ENCODE data around the gene CDT1.
"Not testable (repeated sequence)": the region's sequence is repeated elsewhere in the genome, so short reads cannot be mapped to it uniquely, and the experiment has no call there.

CDT1 gene

DNA sequence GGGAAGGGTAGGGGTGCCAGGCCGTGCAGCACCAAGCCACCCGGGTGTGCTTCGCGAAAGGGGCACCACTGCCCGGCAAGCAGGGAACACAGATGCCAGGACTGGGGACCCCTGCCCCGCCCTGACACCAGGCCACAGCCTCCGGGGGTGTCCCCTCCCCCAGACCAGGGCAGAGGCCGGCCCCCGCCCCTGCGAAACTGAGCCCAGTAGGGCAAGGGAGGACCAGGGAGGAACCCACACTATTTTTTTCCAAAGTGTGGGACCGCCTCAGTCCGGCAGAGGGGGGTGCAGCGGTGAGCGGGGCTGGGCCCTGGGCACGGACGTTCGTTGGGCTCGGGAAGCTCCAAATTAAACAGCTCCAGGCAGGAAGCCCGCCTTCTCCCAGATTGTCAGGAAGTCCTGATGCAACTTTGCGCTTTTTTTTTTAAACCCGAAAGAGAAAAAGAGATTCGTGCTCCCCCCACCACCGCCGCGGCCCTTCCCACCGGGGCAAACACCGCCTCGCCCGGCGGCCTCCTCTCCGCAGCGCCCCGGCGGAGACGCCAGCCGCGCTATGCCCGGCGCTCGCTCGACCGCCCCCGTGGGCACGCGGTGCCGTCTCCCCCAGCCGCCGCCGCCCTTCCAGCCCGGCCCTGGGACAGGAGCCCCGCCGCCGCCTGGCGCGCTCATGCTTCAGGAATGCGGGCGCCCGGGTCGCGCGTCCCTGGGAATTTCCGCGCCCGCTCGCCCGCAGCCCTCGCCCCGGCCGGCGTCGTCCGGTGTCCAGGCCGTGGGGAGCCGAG lies 19.3 kb upstream of the CDT1 start:
- no peak for DNase-seq

DNA sequence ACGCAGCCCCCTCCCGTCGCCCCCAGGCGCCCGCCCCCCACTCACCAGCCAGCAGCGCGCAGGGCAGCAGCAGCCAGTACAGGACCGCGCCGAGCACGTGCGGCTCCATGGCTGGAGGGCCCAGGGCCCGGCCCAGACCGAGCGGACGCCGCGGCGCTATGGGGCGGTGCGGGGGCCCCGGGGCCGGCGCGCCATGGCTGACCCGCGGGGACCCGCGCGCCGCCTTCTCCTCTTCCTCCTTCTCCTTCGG lies 18.8 kb upstream of the CDT1 start:
- DNase-seq: no peak

DNA sequence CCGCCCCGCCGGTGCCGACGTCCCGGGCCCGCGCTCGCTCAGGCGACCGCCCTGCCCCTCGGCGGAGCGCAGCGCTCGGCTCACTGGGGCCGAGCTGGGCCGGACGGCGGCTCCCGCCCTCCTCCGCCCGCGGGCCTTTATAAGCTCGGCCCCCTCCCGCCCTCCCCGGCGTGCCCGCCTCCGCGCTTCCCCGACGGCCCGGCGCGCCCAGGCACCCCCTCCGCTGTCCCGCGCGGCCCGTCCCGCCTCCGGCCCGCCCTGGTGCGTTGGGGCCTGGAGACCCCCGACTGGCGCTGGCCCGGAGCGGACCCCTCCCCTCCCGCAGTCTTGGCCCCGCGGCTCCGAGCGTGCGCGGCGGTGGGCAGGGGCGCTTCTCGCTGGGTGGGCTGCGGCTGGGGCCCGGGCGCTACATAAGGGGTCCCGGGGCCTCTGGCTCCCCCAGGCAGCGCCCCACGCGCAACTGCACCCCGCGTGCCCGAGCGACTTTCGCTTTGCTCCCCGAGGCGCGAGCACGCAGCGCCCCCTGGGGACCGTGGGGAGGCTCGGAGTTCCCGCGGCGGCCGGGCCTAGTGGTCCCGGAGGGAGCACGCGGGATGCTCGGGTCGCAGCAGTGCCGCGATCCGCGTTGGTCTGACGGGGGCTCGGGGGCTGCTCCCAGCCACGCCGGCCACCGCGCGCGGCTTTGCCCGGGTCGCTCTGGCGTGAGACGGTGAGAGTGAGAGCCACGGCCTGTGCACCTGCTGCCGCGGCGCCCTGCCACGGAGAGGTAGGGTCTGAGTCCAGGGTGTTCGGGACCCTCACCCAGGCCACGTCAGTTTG lies 18.3 kb upstream of the CDT1 start, which contains the start of gene PIEZO1:
TSS of gene PIEZO1 (minus strand) at position 115 of the 819 bp plus-strand sequence. CDS start 256 bp downstream, outside the sequence.
- peak; percentile 76 for DNase-seq

DNA sequence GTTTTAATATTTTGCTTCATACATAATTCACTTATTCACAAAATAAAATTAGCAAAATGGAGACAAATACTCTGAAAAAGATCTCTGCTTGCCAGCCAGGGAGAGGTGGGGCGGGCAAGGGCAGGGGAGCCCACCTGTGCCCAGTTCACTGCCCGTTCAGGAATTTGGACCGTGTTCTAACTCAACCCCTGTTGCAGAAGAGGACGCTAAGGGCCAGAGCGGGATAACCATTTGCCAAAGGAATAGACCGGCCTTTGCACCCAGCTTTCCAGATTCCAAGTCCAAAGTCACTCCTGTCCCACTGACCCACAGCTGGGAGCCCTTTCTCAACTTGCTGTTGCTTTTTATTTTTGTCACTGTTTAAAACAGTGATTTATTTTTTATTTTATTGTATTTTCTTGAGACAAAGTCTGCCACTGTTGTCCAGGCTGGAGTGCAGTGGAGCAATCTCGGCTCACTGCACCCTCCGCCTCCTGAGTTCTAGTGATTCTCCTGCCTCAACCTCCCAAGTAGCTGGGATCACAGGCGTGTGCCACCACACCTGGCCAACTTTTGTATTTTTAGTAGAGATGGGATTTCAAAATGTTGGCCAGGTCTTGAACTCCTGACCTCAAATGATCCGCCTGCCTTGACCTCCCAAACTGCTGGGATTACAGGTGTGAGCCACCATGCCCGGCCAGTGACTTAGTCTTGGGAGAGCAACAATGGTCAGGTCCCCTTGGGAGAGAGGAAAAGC lies 15.8 kb upstream of the CDT1 start:
- DNase-seq: no peak

DNA sequence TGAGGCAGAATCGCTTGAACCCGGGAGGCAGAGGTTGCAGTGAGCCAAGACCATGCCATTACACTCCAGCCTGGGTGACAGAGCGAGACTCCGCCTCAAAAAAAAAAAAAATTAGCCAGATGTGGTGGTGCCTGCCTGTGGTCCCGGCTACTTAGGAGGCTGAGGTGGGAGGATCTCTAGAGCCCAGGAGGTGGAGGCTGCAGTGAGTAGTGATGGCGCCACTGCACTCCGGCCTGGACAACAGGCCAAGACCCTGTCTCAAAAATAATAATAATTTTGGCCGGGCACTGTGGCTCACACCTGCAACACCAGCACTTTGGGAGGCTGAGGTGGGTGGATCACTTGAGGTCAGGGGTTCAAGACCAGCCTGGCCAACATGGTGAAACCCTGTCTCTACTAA lies 14.8 kb upstream of the CDT1 start:
- DNase-seq: not testable (repeated sequence)

DNA sequence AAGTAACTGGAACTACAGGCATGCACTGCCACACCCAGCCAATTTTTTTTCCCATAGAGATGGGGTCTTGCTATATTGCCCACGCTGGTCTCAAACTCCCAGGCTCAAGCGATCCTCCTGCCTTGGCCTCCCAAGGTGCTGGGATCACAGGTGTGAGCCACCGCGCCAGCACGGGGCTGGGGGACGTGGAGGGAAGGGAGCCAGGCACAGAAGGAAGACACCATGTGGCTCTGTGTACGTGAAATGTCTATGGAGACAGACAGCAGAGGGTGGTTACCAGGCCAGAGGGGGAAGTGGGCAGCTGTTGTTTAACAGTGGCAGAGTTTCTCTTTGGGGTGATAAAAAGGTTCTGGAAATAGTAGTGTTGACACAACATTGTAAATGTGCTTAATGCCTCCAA lies 14.0 kb upstream of the CDT1 start:
- no peak for DNase-seq

DNA sequence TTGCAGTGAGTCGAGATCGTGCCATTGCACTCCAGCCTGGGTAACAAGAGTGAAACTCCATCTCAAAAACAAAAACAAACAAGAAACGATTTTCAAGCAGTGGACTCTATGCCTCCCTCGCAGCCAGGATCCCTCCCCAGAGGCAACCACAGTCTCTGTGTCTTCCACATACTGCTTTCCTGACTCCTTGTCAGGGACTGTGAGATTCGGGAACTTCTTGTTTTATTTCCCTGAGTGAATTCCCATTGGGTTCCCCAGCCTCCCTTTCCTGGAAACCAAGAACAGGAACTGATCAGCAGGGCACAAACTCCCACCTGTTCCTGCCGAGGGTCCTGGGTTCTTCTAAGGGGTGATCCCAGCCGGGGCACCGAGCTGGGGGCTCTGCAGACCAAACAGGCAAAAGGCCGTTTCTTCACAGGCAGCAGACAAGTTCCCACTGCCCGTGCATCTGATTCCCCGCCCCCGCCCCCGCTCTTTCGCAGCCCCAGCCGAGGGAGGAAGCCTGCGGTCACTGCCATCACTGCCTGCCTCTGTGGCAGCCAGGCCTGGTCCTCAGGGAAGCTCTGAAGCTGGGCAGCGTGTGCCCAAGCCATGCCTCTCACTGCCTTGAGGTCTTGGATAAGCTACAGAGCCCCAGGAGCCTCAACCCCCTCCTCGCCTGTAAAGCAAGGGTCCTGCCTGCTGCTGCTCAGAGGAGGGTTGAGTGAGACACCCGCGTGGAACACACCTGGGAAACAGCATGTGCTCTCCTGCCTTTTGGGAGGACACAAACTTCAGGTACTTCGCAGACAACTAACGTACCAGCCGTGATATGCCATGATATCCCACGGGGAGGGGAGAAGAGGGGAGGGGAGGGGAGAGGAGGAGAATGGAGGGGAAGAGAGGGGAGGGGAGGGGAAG lies 13.0 kb upstream of the CDT1 start:
- peak; percentile 54 for DNase-seq

DNA sequence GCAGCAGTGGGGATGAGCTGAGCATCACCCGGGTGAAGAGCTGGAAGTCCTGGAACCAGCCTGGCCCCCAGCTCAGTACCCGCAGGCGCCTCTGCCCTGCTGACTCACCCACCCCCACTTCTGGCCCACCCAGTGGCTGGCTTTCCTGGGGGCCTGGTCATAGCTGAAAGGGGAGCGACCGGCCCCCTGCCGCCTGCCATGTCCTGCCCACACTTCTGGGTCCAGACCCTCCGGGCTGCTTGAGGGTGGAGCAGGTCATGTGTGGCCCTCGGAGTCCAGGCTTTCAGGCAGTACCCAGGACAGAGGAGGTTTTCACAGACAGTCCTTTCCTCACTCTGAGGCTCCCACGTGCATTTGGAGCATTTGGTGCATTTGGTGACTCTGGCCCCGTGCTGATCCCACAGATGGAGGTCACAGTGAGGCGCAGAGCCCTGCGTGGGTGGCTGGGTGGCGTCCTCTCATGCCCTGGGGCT lies 11.5 kb upstream of the CDT1 start:
- DNase-seq: no peak

DNA sequence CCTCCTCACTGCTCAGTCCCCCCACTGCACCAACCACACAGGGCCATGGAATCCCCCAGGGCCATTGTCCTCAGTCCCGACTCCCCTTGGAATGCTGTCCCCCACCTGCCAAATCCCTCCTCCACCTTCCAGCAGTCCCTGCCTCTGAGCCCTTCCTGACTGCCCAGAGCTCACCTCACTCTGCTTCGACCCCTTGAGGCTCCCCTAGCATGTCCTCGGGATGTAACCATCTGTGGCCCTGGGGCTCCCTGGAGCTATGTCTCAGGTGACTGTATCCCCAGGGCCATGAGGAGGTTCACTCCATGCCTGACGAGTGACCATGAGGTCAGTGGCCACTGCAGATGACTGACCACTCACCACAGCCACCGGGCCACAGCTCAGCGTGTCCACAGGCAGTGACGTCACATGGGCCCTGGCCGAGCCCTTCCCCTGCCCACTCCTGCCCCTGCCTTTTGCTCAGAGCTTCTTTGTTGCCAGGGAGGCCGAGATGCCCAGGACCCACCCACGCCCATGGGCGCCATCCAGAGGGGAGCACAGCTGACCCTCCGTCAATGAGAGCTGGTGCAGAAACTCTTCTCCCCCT lies 10.8 kb upstream of the CDT1 start:
- no peak for DNase-seq

DNA sequence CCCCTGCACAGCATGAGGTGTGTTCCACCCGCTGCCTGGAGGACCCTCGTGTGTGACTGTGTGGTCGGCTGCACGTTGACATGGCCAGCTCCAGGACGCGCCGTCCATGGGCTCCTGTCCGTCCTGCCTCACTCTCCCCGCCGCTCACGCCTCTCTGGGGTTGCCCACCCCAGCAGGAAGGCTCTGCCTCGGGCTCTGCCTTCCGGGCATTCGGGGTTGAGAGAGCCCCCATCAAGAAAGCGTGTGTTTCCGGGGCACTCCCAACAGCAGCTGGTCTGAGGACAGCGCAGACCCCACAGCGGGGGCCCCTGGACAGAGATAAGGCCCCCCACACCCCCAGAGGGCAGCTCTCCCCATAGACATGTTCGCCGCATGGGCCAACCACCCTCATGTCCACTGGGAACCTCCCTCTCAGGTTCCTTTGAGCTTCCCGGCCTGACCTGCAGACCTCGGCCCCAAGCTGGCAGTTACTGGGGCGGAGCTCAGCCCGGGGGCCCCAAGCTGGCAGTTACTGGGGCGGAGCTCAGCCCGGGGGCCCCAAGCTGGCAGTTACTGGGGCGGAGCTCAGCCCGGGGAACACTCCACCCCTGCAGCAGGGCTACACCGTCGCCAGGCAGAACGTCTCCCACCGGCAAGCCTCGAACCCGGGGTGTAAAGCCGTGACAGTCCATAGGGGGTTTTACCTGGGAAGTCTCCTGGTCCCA lies 10.2 kb upstream of the CDT1 start:
- no peak for DNase-seq

DNA sequence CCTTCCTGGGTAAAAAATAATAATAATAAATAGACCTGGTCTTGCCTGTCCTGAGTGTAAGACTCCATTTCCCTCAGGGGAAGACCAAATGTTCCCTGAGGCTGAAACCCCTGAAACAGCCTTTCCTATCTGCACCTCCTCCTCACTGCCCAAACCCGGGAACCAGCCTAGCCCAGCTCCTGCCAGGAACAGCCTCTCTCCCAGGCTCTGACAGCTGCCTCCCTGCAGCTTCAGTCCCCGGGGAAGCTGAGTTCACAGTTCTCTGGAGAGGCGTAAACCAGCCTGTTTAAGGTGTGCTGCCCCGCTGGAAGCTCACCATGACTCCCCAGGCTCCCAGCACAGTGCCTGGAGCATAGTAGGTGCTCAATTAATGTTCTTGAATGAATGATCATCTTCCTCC lies 7.3 kb upstream of the CDT1 start:
- no peak for DNase-seq

DNA sequence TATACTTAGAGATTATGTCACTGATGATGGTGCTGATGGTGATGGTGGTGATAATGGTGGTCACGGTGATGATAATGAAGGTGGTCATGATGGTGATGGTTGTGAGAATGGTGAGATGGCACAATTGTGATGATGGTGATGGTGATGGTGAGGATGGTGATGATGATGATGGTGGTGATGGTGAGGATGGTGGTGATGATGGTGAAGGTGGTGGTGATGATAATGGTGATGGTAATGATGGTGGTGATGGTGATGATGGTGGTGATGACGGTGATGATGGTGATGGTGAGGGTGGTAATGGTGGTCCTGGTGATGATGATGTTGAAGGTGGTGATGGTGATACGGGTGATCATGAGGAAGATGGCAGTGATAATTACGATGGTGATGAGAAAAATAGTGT lies 5.5 kb upstream of the CDT1 start:
- no peak for DNase-seq

DNA sequence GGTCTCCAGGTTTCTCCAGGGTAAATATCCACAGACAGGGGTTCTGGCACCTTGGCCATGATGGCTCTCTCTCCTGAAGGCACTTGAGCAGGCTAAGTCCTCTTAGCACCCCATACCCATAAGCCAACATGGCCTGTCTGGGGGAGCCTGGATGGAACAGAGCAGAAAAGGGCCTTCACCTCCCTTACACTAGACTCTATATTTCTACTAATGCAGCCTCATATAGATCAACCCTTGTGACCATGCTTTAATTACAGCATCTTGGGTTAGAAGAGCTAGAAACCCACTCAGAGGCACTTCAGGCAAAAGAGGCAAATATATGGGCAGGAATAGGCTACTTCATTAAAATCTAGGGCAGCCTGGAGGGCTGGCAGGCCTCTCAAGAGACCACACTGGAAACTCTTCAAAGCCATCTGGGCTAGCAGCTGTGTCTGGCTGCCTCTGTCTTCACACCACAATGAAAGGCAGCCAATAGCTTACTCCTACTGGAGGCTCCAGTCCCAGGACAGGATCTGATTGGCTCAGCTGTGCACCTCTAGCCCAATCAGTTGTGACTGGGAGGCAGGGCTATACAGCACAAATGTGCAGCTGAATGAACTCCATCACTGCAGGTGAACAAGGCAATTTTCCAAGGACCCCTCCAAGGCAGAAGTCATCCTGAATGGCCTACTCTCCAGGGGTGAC lies 4.7 kb upstream of the CDT1 start:
- no peak for DNase-seq

DNA sequence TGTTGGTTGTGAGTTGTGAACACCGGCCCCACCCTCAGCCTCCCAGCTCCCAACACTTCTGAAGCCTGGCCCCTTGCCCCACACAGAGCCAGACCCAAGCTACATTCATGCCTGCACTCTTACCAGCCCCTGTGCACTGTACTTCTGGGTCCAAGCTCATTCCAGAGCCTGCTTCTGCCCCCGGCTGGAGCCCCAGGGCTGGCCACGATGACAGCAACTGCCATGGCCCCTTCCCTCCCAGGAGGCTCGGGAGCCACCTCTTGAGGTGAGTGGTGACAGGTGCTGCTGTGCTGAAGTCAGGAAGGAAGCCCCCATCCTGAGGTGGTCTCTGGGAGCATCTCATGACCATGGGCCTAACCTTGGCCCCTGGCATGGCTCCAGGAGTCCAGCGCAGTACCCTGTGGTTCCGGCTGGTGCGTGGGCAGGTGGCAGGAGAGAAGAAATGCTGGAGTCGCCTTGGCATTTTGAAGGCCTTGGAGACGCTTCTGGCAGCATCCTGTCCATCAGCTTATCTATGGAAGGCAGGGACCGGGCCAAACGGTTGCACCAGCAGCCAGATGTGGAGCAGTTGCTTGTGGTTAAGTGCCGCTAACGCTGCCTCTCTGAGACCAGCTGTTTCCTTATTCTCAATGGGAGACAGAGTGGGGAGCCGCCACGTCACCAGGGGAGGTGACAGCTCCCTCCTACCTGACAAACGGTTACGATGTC lies 3.9 kb upstream of the CDT1 start:
- DNase-seq: no peak

DNA sequence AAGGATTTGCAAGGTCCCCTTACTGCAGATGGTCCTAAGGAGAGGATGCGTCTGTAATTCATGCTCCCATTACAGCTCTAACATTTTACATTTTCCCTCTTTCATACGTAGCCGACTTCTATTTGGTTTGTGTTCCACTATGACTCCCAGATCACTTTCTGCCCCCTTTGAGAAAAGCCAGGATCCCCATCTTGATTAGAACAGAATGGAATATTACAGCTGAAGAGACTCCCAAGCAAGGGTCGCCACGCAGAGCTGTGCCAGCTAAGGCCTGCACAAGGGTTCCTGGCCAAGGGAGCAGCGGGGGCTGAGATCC lies 3.4 kb upstream of the CDT1 start:
- no peak for DNase-seq

DNA sequence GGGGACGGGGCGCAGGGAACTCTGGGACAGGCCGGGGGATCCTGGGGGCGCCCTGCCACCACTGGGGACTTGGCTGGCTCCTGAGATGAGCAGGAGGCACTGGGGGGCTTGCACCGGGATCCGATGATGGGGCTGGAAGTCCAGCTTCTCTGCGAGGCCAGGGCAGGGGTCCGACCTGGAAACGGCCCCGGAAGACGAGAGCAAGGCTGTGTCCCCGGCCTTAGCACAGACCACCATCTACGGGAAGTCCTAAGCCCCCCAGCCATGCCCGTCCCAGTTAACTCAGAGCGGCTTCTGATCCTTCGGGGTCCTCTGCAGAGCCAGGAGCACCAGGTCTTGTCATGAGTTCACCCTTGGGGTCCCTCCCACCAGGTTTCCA lies 573 bp downstream of the CDT1 start:
- DNase-seq: no peak

DNA sequence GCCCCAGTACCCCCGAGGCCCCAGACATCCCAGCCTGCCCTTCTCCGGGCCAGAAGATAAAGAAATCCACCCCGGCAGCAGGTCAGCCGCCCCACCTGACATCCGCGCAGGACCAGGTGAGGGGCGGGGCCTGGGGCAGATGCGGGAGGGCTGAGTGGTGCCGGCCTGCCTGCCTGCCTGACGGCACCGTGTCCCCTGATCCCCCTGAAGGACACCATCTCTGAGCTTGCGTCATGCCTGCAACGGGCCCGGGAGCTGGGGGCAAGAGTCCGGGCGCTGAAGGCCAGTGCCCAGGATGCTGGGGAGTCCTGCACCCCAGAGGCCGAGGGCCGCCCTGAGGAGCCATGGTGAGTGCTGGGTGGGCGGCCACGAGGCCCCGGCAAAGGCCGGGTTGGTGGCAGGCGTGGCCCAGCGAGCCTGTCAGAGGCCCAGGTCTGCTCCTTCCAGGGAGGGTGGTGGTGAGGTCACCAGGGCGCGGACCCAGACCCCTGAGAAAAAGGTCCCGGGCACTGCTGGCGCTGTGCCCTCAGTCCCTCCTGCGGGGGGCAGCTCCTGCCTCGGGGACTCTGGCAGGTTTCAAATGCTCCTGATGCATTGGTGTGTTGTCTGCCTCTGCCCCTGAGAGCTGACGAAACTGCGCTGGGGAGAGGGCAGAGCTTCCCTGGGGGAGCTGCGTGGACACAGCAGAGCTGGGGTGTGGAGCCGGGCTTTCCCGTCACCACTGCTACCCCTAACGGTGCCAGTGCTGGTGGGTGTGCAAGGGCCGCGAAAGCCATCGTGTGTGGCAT lies 1.2 kb downstream of the CDT1 start:
- no peak for DNase-seq

DNA sequence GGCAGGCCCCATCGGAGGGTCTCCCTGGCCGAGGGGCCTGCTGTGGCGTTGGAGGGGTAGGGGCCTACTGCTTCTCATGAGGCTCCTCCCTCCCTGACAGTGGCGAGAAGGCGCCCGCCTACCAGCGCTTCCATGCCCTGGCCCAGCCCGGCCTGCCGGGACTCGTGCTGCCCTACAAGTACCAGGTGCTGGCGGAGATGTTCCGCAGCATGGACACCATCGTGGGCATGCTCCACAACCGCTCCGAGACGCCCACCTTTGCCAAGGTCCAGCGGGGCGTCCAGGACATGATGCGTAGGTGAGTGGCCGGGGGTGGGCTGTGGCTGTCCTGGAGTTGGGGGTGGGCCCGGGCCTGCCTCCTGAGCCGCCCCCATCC lies 1.7 kb downstream of the CDT1 start:
- DNase-seq: no peak

DNA sequence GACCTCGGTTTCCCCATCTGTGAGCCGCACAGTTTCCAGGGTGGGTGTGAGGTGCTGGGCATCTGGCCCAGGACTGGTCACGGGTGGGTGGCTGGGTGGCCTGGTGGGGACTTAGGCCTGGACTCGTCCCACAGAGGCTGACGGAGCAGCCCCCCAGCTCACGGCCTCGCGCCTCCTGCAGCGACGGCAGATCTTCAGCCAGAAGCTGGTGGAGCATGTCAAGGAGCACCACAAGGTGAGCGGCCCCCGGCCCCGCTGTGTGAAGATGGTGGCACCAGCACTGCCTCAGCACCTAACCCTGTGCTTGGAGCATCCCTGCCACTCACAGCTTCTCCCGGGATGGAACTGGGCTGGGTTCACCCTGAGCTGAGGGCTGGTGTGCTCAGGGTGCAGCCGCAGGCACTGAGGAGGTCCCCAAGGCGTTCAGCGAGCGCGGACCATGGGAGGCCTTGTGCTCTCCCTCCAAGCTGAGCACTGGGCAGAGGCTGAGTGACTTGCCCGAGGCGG lies 2.4 kb downstream of the CDT1 start:
- no peak for DNase-seq
